Stimulated activated CD4-positive, alpha-beta T cell treated with anti-CD3 and anti-CD28 coated beads, Interleukin-4, amount 100 ng/mL, for 4 hours (primary cell): Measurements from ENCODE around the gene CDH20.

Experiments
- DNase-seq, 2 experiments: peaks; one replicate each; pipeline ENCODE4 v3.0.0-alpha.2; 2020

Gene CDH20

GRCh38 chr18:61542596-61542995, 209.4 kb downstream of the CDH20 start:
- DNase-seq = no peak

GRCh38 chr18:61543518-61543917, 210.3 kb downstream of the CDH20 start:
- DNase-seq = no peak

GRCh38 chr18:61544178-61544577, 210.9 kb downstream of the CDH20 start:
- DNase-seq = no peak

GRCh38 chr18:61545281-61546245, 212.3 kb downstream of the CDH20 start:
- no peak for DNase-seq

GRCh38 chr18:61546590-61546989, 213.4 kb downstream of the CDH20 start:
- DNase-seq = no peak

- DNase-seq = no peak
Measured at GRCh38 chr18:61549416-61549815, 216.2 kb downstream of the CDH20 start.

- no peak for DNase-seq
Measured at GRCh38 chr18:61549889-61550288, 216.7 kb downstream of the CDH20 start.

GRCh38 chr18:61551586-61551985, 218.4 kb downstream of the CDH20 start:
- DNase-seq = no peak

GRCh38 chr18:61553045-61553659, 219.9 kb downstream of the CDH20 start:
- no peak for DNase-seq

- DNase-seq = peak; percentile 1 to 34
Measured at GRCh38 chr18:61554117-61554776, 221.0 kb downstream of the CDH20 start.

GRCh38 chr18:61554946-61555361, 221.7 kb downstream of the CDH20 start:
- no peak for DNase-seq

- no peak for DNase-seq
Measured at GRCh38 chr18:61556316-61556715, 223.1 kb downstream of the CDH20 start.

GRCh38 chr18:61556862-61557261, 223.6 kb downstream of the CDH20 start:
- no peak for DNase-seq

GRCh38 chr18:61569176-61569892, 236.1 kb downstream of the CDH20 start:
- DNase-seq = no peak

- no peak for DNase-seq
Measured at GRCh38 chr18:61570070-61570469, 236.8 kb downstream of the CDH20 start.

- DNase-seq = no peak
Measured at GRCh38 chr18:61572084-61572655, 238.9 kb downstream of the CDH20 start.

GRCh38 chr18:61572871-61573270, 239.6 kb downstream of the CDH20 start:
- DNase-seq = no peak

- DNase-seq = no peak
Measured at GRCh38 chr18:61574665-61575064, 241.4 kb downstream of the CDH20 start.

GRCh38 chr18:61575419-61575818, 242.2 kb downstream of the CDH20 start:
- no peak for DNase-seq

- no peak for DNase-seq
Measured at GRCh38 chr18:61578846-61579245, 245.6 kb downstream of the CDH20 start.

- no peak for DNase-seq
Measured at GRCh38 chr18:61579581-61579980, 246.4 kb downstream of the CDH20 start.

- DNase-seq = no peak
Measured at GRCh38 chr18:61580046-61580445, 246.8 kb downstream of the CDH20 start.
